Upper lobe of right lung (tissue), 1 donor: ENCODE results near the gene STEAP1. TPM values are rescaled to one million over a fixed set of nuclear protein-coding genes. Genes with fewer than 3 reads are reported as not detected.

Experiments
- ATAC-seq: fragments of 200-7000 bp; cut with Tn5 transposase; one replicate; pipeline ENCODE4 v1.9.1; 2020; ENCODE audit warnings: mild to moderate bottlenecking, moderate library complexity
- DNase-seq: peaks from one replicate; pipeline ENCODE4 v3.0.0-alpha.2; 2020
- H3K27ac ChIP-seq: fragments of 200-600 bp; one replicate; pipeline ENCODE4 v1.8.0; 2022
- H3K27me3 ChIP-seq: fragments of 200-600 bp; one replicate; pipeline ENCODE4 v1.8.0; 2022; ENCODE audit warnings: mild to moderate bottlenecking
- H3K36me3 ChIP-seq: fragments of 200-600 bp; one replicate; pipeline ENCODE4 v1.8.0; 2022
- H3K4me1 ChIP-seq: fragments of 200-600 bp; one replicate; pipeline ENCODE4 v1.8.0; 2022
- H3K4me3 ChIP-seq: fragments of 200-600 bp; one replicate; pipeline ENCODE4 v1.8.0; 2022; ENCODE audit warnings: mild to moderate bottlenecking
- H3K9me3 ChIP-seq: fragments of 200-600 bp; one replicate; pipeline ENCODE4 v1.8.0; 2022
- intact Hi-C: fragments of 100-400 bp; cut with DNase I; formaldehyde crosslinking; loops from one replicate; pipeline ENCODE4 v1.11.0; 2022
- total RNA-seq: library from RNA; stranded (reverse); fragmentation: NEBNext Ultra II Directional; extraction: Animal tissue kit (Norgen Biotek cat#: 25700); gene quantifications from one replicate; pipeline ENCODE4 v1.2.1, GENCODE V29; 2021
- TF ChIP-seq, protein P1 (sequence below): fragments of 200-600 bp; IDR thresholded peaks from one replicate; pipeline ENCODE4 v1.8.0; 2022; ENCODE audit warnings: antibody characterized with exemption
- donor health status: DM: no; HTN: yes; CAD: no; lungs with severe emphysema.

STEAP1 gene
- total RNA-seq, 1 donor from 2014 or later, result 5.7 TPM

DNA sequence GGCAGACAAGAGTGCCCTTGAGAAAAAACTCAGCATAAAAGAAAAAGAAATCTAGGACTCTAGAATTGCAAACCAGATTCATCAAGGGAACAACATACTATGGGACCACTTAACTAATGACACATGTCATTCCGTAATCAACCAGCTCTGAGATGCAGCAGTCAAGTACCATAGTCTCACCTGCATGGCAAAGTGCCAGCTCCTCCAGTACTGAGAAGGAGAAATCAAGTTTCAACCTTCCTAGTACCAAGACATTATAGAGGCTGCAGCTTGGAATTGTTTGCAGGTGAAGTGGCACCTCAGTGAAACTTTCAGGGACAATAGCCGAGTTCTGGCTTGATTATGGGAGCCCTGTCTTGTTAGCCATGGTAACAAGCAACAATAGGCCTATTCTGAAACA, 11.5 kb downstream of the STEAP1 start:
- TF ChIP-seq, protein P1, sequence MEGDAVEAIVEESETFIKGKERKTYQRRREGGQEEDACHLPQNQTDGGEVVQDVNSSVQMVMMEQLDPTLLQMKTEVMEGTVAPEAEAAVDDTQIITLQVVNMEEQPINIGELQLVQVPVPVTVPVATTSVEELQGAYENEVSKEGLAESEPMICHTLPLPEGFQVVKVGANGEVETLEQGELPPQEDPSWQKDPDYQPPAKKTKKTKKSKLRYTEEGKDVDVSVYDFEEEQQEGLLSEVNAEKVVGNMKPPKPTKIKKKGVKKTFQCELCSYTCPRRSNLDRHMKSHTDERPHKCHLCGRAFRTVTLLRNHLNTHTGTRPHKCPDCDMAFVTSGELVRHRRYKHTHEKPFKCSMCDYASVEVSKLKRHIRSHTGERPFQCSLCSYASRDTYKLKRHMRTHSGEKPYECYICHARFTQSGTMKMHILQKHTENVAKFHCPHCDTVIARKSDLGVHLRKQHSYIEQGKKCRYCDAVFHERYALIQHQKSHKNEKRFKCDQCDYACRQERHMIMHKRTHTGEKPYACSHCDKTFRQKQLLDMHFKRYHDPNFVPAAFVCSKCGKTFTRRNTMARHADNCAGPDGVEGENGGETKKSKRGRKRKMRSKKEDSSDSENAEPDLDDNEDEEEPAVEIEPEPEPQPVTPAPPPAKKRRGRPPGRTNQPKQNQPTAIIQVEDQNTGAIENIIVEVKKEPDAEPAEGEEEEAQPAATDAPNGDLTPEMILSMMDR, result no peak
- Histone ChIP-seq H3K4me1 (no peaks in the 10 kb centered on the region), H3K4me3 (no peak overlapping the region), H3K27me3 (no peaks in the 10 kb centered on the region), H3K9me3 (no peaks in the 10 kb centered on the region), H3K36me3 (no peaks in the 10 kb centered on the region), H3K27ac (no peak overlapping the region)
- ATAC-seq (no peak), DNase-seq (no peak)
- intact Hi-C loops, result no loop called here

DNA sequence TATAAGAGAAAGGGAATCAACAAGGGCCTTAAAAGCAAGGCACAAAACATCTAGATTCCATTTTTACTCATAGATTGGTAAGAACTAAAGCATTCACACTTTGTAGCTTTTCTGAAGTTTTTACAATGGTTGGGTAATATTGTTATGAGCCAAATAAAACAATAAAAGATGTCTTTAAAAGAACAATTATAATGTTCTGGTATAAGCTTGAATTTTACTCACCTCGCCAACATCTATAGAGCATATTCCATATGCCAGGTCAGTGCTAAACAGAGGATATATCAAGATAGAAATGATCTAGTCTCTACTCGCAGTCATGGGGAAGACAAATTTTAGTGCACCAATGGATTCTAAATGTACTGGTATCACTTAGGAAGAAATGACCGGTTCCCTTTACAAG, 11.9 kb downstream of the STEAP1 start:
- intact Hi-C loops, result no loop called here
- ATAC-seq, result no peak

DNA sequence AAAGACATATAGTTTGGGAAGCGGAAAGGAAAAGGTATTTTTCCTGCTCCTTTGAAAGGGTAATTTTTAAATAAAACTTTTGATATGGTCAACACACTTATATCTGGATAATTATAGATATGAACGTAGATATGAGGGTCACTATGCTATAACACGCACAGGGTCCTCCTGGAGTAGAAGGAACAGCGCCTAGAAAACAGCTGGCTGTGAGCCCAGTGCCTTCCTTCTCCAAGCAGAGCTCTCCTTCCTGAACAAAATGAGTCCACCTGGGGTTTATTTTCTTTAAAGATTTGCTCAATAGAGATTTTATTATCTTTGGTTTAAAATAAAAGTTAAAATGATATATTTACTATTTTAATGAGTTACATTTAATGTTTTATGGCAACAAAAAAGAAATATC, 13.1 kb downstream of the STEAP1 start:
- H3K4me1 ChIP-seq, result no peaks in the 10 kb centered on the region
- ATAC-seq, result no peak
- H3K27me3 ChIP-seq, result no peaks in the 10 kb centered on the region
- TF ChIP-seq, protein P1, result no peak
- H3K27ac ChIP-seq, result no peak overlapping the region
- no peaks in the 10 kb centered on the region for H3K9me3 ChIP-seq
- H3K4me3 ChIP-seq, result no peak overlapping the region
- no peaks in the 10 kb centered on the region for H3K36me3 ChIP-seq
- intact Hi-C loops, result no loop called here
- DNase-seq, result no peak

More for the DNA sequence above, 11.9 kb downstream of the STEAP1 start:
- no peaks in the 10 kb centered on the region for H3K9me3 ChIP-seq
- TF ChIP-seq, protein P1, result no peak
- no peak for DNase-seq
- no peak overlapping the region for H3K27ac ChIP-seq
- H3K27me3 ChIP-seq, result no peaks in the 10 kb centered on the region
- H3K4me1 ChIP-seq, result no peaks in the 10 kb centered on the region
- no peaks in the 10 kb centered on the region for H3K36me3 ChIP-seq
- H3K4me3 ChIP-seq, result no peak overlapping the region

DNA sequence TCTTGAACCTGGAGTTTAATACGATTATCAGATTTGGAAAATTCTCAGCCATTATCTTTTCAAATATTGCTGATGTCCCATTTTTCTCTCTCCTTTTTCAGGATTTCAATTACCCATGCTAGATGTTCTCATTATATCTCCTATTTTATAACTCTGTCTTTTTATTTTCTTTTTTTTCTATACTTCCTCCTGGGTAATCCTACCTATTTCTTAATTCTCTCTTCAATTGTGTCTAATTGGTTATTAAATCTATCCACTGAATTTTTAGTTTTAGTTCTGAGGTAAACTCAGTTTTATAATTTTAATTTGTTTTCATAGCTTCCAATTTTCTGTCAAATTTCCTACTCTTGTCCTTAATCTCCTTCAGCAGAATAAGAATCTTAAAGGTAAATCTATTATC, 15.6 kb downstream of the STEAP1 start:
- no peak for ATAC-seq
- Histone ChIP-seq H3K4me1 (no peaks in the 10 kb centered on the region), H3K27ac (no peak overlapping the region), H3K4me3 (no peak overlapping the region), H3K27me3 (no peaks in the 10 kb centered on the region), H3K9me3 (no peaks in the 10 kb centered on the region), H3K36me3 (no peaks in the 10 kb centered on the region)
- TF ChIP-seq, protein P1, result no peak
- DNase-seq, result no peak
- intact Hi-C loops, result no loop called here

DNA sequence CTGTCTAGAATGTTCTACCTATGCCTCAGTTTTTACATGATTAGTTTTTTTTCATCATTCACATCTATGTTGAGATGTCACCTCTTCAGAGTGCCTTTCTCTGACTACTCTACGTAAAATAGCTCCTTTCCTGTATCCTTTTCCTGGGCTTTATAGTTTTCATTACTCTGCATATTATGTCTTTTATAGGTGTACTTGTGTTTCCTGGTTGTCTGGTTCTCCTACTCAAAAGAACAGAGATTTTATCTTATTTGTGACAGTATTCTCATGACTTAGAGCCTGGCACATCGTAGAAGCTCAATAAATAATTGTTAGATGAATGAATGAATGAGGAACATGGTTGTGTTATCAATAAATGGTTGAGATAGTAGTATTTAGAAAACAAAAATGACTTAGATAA, 17.9 kb downstream of the STEAP1 start:
- Histone ChIP-seq H3K4me3 (no peak overlapping the region), H3K27ac (no peak overlapping the region), H3K27me3 (no peaks in the 10 kb centered on the region), H3K9me3 (no peaks in the 10 kb centered on the region), H3K36me3 (no peaks in the 10 kb centered on the region), H3K4me1 (no peaks in the 10 kb centered on the region)
- no peak for ATAC-seq
- no peak for DNase-seq
- intact Hi-C loops, result no loop called here
- TF ChIP-seq, protein P1, result no peak

DNA sequence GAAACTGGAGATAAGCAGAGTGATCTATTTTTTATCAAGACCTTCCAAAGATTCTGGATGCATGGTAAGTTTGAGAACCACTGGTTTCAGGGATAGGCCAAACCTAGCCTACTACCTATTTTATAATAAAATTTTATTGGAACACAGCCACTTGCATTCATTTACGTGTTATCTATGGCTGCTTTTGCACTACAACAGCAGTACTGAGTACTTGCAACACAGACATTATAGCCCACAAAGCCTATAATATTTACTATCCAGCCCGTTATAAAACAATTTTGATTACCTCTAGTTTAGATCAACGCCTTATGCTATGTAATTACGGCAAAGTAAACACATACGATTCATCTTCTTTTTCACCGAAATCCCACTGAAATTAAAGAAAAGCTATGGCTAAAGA, 18.4 kb downstream of the STEAP1 start:
- no peaks in the 10 kb centered on the region for H3K27me3 ChIP-seq
- no peak overlapping the region for H3K27ac ChIP-seq
- intact Hi-C loops, result no loop called here
- TF ChIP-seq, protein P1, result no peak
- H3K9me3 ChIP-seq, result no peaks in the 10 kb centered on the region
- no peaks in the 10 kb centered on the region for H3K36me3 ChIP-seq
- no peaks in the 10 kb centered on the region for H3K4me1 ChIP-seq
- H3K4me3 ChIP-seq, result no peak overlapping the region
- DNase-seq (no peak), ATAC-seq (no peak)
